Esophagus mucosa (tissue), 1 donor: ENCODE data around the gene IL16. TPM values are rescaled to one million over a fixed set of nuclear protein-coding genes. Genes with fewer than 3 reads are reported as not detected.

Source experiments
- ATAC-seq: fragments of 200-7000 bp; cut with Tn5 transposase; one replicate; pipeline ENCODE4 v1.9.1; 2020
- total RNA-seq: library from RNA; stranded (reverse); gene quantifications from one replicate; pipeline ENCODE4 v1.2.4, GENCODE V29; 2023
- donor health status: DM: yes; HTN: yes; CAD: no.

Gene IL16
- total RNA-seq, 1 donor from 2014 or later, result 2.7 TPM

GRCh38 chr15:81296673-81297072 lies 100.0 kb downstream of the IL16 start:
- ATAC-seq, result peak; percentile 28

- peak; percentile 71 for ATAC-seq
These were observed 100.5 kb downstream of the IL16 start for GRCh38 chr15:81297147-81297572.

- ATAC-seq, result no peak
These were observed 101.2 kb downstream of the IL16 start for GRCh38 chr15:81297603-81298575.

GRCh38 chr15:81298611-81299010 lies 101.9 kb downstream of the IL16 start:
- ATAC-seq, result no peak

GRCh38 chr15:81299156-81299555 lies 102.5 kb downstream of the IL16 start:
- ATAC-seq, result no peak

- no peak for ATAC-seq
These were observed 103.1 kb downstream of the IL16 start for GRCh38 chr15:81299630-81300273.

DNA sequence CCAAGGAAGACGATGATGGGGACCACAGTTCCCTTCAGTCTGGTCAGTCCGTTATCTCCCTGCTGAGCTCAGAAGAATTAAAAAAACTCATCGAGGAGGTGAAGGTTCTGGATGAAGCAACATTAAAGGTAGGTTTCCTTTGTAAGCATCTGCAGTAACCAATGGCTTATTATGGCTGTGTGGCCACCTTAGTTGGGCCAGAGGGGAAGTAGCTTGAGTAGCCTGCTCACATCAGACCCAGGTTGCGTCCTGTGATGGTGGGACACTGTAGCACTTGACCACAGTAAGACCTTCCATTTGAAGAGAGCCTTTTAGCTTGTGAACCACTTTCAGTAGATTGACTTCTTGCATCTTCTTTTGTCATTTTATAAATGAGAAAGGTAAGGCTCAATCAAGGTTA lies 104.7 kb downstream of the IL16 start:
- ATAC-seq, result no peak

DNA sequence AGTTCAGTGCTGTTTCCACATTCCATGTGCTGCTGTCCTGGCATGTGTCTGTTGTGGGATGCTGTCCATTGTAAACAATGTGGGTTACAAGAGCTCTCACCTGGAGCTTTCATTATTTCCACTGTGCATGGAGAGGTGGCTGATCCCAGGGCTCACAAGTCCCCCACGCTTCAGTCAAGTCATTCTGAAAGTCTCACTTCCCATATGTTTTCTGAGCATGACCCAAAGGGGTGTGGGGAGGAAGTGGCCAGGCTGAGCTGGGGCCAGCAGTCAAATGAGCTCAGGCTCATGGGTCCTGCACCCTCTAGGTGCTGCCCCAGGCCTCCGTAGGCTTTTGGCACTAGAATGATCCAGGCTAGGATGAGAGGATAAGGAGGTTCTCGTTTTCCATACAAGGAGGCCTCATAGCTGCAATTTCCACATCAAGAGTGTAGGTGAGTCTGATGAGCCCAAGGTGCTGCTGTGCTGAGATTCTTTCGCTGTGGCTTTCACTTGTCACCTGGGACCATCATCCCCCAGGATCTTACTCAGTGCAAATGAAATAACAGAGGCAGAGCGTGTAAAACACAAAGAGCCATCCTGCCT lies 105.2 kb downstream of the IL16 start:
- ATAC-seq, result peak; percentile 22

- no peak for ATAC-seq
These were observed 106.0 kb downstream of the IL16 start for GRCh38 chr15:81302701-81303109.

GRCh38 chr15:81303244-81304225 lies 106.9 kb downstream of the IL16 start:
- ATAC-seq, result peak; percentile 82

DNA sequence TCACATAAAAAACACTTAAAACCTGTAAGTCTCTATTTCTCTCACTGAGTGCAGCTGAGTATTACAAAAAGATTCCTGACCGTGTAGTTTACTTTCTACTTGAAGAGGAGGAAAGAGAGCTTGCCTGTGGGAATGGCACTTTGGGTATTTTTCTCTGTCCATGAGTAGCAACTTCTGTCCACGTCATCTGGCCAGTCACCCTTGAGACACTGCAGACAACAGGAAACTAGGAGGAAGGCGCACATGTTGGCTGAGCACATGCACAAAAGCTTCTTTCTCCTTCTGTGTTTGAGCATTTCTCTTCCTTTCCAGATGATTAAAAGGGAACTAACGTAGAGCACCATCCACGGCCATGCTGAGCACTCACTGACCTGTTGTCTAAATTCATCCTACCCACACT lies 107.5 kb downstream of the IL16 start:
- peak; percentile 39 for ATAC-seq

- ATAC-seq, result no peak
These were observed 111.6 kb downstream of the IL16 start for GRCh38 chr15:81308260-81308659.

GRCh38 chr15:81309647-81310450 lies 113.2 kb downstream of the IL16 start:
- ATAC-seq, result no peak

DNA sequence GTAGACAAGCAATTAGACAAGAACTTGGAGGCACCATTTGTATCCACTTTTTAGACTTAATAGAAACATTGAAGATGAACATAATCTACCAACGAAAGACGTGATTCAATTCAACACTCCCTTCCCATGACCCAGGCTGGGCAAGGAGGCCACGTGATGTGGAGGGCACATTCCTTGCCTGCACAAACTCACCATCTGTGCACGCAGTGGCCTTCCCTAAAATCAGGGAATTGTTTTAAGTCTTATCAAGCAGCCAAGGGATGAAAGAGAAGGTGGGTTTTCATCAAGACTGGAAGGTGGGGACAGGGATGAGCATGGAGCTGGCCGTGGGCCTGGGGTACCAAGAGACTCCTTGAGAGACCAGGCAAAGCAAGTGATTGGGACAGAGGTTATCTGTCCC lies 113.8 kb downstream of the IL16 start:
- no peak for ATAC-seq

DNA sequence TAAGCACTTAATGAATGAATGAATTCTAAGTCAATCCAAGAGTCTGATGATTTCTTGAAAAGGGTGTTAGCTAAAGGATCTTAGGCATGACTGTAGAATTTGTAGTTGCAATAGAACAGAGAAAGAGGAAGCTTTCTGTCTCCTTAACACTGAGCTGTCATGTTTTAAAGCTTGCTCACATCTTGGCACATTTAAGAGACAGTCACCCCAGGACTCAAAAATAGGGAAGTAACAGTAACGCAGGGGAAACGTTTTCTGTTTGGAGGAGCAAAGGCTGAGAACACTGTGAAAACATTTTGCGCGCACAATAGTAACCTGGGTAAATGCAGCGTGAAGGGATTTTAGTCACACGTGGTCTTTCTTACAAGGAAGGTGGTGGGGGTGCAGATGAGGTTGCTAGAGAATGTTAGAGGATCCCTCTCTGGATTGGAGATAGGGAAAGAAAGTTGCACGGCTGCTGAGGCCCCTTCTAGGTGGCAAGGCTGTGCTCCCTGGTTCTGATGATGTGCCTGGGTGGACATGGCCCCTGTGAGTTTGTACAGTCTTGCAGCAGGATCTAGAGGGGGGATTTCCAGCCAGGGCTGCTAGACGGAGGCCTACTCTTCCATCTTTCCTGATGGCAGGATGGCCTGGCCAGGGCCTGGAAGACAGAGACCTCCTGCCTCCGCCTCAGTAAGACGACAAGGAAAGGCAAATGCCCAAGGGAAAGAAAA lies 115.2 kb downstream of the IL16 start:
- ATAC-seq, result peak; percentile 11

- peak; percentile 88 for ATAC-seq
These were observed 116.3 kb downstream of the IL16 start for GRCh38 chr15:81312790-81313543.

GRCh38 chr15:81313686-81314085 lies 117.0 kb downstream of the IL16 start:
- ATAC-seq, result no peak

- no peak for ATAC-seq
These were observed 117.7 kb downstream of the IL16 start for GRCh38 chr15:81314378-81314777.

DNA sequence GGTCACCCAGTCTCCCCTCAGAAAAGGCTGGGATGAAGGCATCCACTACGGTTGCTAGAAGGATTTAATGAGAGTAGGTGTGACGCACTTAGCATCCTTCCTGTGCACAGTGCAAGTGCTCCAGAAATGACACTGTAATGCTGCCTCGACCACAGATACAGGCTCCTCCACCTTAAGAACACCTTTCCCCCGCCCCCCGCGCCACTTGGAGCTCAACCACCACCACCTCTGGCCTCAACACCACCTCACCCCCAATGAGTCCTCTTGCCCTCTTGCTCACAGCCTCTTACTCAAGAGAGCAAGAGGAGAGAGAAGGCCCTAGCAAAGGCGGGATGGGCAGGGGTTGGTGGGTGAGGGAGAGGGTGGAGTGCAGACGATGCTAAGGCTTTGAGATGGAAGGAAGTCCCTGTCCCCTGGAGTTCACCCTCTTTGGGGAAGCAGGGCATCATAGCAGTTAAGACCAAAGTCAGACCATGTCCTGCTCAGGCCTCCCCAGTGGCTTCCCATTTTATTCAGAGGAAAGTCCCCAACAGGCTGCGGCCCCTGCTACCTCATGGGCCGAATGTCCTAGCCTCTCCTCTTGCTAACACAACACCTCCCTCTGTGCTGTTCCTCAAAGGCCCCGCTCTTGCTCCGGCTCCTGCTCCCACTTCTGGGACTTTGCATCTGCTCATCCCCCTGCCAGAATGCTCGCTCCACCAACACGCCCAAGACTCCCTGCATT lies 118.9 kb downstream of the IL16 start:
- no peak for ATAC-seq
